ENCODE results near the gene PAK5. TPM values are rescaled to one million over a fixed set of nuclear protein-coding genes. Genes with fewer than 3 reads are reported as not detected.

Gene PAK5
- total RNA-seq, 1 donor from 2014 or later, result not detected

- intact Hi-C loops (cut with DNase I), result no loop called here
- DNase-seq (no peak), ATAC-seq (ENCODE audit: poor library complexity) (no peak)
Observed at GRCh38 chr20:9570612-9571011, 268.3 kb downstream of the PAK5 start.

- DNase-seq, result no peak
- intact Hi-C loops (cut with DNase I), result no loop called here
- no peak for ATAC-seq (ENCODE audit: poor library complexity)
Observed at GRCh38 chr20:9566977-9567376, 271.9 kb downstream of the PAK5 start.

GRCh38 chr20:9565910-9566550 is 272.8 kb downstream of the PAK5 start:
- intact Hi-C loops (cut with DNase I), result no loop called here
- DNase-seq, result no peak

GRCh38 chr20:9557411-9557810 is 281.5 kb downstream of the PAK5 start:
- DNase-seq, result no peak
- intact Hi-C loops (cut with DNase I), result no loop called here
- no peak for ATAC-seq (ENCODE audit: poor library complexity)

More at GRCh38 chr20:9565910-9566550, 272.8 kb downstream of the PAK5 start:
- no peak for ATAC-seq (ENCODE audit: poor library complexity)

- intact Hi-C loops (cut with DNase I), result no loop called here
- DNase-seq (no peak), ATAC-seq (ENCODE audit: poor library complexity) (no peak)
Observed at GRCh38 chr20:9555781-9556180, 283.1 kb downstream of the PAK5 start.

- DNase-seq (no peak), ATAC-seq (ENCODE audit: poor library complexity) (no peak)
- intact Hi-C loops (cut with DNase I), result no loop called here
Observed at GRCh38 chr20:9551808-9552550, 286.9 kb downstream of the PAK5 start.

GRCh38 chr20:9550871-9551270 is 288.0 kb downstream of the PAK5 start:
- DNase-seq (no peak), ATAC-seq (ENCODE audit: poor library complexity) (no peak)
- intact Hi-C loops (cut with DNase I), result no loop called here

- DNase-seq, result no peak
- no peak for ATAC-seq (ENCODE audit: poor library complexity)
- intact Hi-C loops (cut with DNase I), result no loop called here
Observed at GRCh38 chr20:9550283-9550682, 288.6 kb downstream of the PAK5 start.

- ATAC-seq (ENCODE audit: poor library complexity), result no peak
- no peak for DNase-seq
- intact Hi-C loops (cut with DNase I), result no loop called here
Observed at GRCh38 chr20:9543214-9543613, 295.7 kb downstream of the PAK5 start.

- DNase-seq (no peak), ATAC-seq (ENCODE audit: poor library complexity) (no peak)
- intact Hi-C loops (cut with DNase I), result no loop called here
Observed at GRCh38 chr20:9535449-9535848, 303.4 kb downstream of the PAK5 start.

- no peak for DNase-seq
- ATAC-seq (ENCODE audit: poor library complexity), result no peak
- intact Hi-C loops (cut with DNase I), result no loop called here
Observed at GRCh38 chr20:9534025-9534424, 304.9 kb downstream of the PAK5 start.

- no peak for DNase-seq
- ATAC-seq (ENCODE audit: poor library complexity), result no peak
- intact Hi-C loops (cut with DNase I), result no loop called here
Observed at GRCh38 chr20:9532069-9532838, 306.6 kb downstream of the PAK5 start.

- intact Hi-C loops (cut with DNase I), result no loop called here
- no peak for ATAC-seq (ENCODE audit: poor library complexity)
- no peak for DNase-seq
Observed at GRCh38 chr20:9531581-9531980, 307.3 kb downstream of the PAK5 start.

- intact Hi-C loops (cut with DNase I), result no loop called here
- ATAC-seq (ENCODE audit: poor library complexity) (no peak), DNase-seq (no peak)
Observed at GRCh38 chr20:9523636-9524035, 315.2 kb downstream of the PAK5 start.

- intact Hi-C loops (cut with DNase I), result no loop called here
- no peak for DNase-seq
- no peak for ATAC-seq (ENCODE audit: poor library complexity)
Observed at GRCh38 chr20:9520086-9520485, 318.8 kb downstream of the PAK5 start.

GRCh38 chr20:9518576-9519175 is 320.2 kb downstream of the PAK5 start:
- intact Hi-C loops (cut with DNase I), result no loop called here
- ATAC-seq (ENCODE audit: poor library complexity) (no peak), DNase-seq (no peak)

GRCh38 chr20:9517297-9518162 is 321.3 kb downstream of the PAK5 start:
- DNase-seq, result no peak
- no peak for ATAC-seq (ENCODE audit: poor library complexity)
- intact Hi-C loops (cut with DNase I), result no loop called here

- DNase-seq (no peak), ATAC-seq (ENCODE audit: poor library complexity) (no peak)
- intact Hi-C loops (cut with DNase I), result no loop called here
Observed at GRCh38 chr20:9516234-9516871, 322.5 kb downstream of the PAK5 start.

Data from Right ventricle myocardium superior (tissue), 1 donor.